Measurements from ENCODE around the gene CRIM1. TPM values are rescaled to one million over a fixed set of nuclear protein-coding genes. Genes with fewer than 3 reads are reported as not detected.

The CRIM1 gene
- total RNA-seq, 4 donors from 2014 or later: 71.7 to 132 (median 118) TPM

- WGBS, 2 donors: 1% methylated on average over 35 to 38 of the region's 74 CpGs
- peak in 1 of 2 donors; percentile 92 for DNase-seq (ENCODE audit: low spot score in 2 of 2)
- intact Hi-C loops (cut with DNase I; ENCODE audit: low total_unique reads): no loop called here
These were observed 866 bp downstream of the CRIM1 start for GRCh38 chr2:36356298-36356989.

DNA sequence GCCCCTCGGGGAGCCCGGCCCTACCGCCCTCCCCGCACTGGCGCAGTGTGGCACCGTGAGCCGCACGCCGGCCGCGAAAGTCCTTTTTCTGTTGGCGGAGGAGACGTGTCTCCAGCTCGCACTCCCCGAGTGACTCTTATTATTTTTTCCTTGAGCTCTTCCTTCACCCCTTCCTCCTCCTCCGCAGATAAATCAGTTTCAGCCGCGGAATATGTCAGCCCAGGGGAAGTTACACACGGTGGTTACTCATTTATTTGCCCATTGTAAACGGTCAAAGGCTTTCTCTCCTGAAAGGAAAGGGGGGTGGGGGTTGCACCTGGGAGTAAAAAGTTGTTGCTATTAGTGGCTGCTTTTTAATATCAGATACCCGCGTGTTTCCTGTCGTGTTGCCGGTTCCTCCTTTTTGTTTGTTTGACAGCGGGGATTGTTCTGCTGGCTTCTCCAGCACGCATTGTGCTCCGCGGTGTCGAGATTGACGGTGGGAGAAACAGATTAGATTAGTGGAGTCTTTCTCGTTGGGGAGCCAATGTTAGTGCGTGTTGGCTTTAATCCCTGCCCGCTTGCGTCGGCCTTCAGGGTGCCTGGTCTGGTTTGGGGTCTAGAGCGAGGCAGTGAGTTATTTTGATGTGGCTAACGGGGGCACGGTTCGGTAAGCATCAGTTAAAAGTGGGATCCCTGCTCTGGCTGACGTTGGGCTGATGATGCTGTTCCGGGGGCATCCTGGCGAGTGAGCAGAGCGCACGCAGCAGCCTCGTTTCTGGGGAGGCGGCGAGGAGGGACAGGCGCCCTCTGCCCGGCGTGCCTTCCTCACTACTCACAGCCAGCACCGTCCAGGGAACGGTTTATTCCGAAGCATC, 1.6 kb downstream of the CRIM1 start:
- H3K4me3 ChIP-seq (ENCODE audit: low read depth, poor library complexity, severe bottlenecking): peak overlapping the region; percentile 89
- intact Hi-C loops (cut with DNase I; ENCODE audit: low total_unique reads): no loop called here
- peak; percentile 45 to 90 for DNase-seq (ENCODE audit: low spot score in 2 of 2)
- 0 to 1% methylated on average over 45 to 53 of the region's 53 CpGs for WGBS, 2 donors
- no peak for TF ChIP-seq CTCF (IDR thresholded peaks at IDR 0.05)
- TF ChIP-seq POLR2A (IDR thresholded peaks at IDR 0.05): no peak

More at GRCh38 chr2:36356298-36356989, 866 bp downstream of the CRIM1 start:
- TF ChIP-seq CTCF (IDR thresholded peaks at IDR 0.05): no peak
- no peak for TF ChIP-seq POLR2A (IDR thresholded peaks at IDR 0.05)
- peak overlapping the region; percentile 89 for H3K4me3 ChIP-seq (ENCODE audit: low read depth, poor library complexity, severe bottlenecking)

- intact Hi-C loops (cut with DNase I; ENCODE audit: low total_unique reads): no loop called here
These were observed 2.5 kb downstream of the CRIM1 start for GRCh38 chr2:36357847-36358659.

GRCh38 chr2:36359067-36359466, 3.5 kb downstream of the CRIM1 start:
- H3K4me3 ChIP-seq (ENCODE audit: low read depth, poor library complexity, severe bottlenecking): no peak overlapping the region
- intact Hi-C loops (cut with DNase I; ENCODE audit: low total_unique reads): no loop called here

More at GRCh38 chr2:36357847-36358659, 2.5 kb downstream of the CRIM1 start:
- TF ChIP-seq POLR2A (IDR thresholded peaks at IDR 0.05) (no peak), CTCF (IDR thresholded peaks at IDR 0.05) (no peak)
- H3K4me3 ChIP-seq (ENCODE audit: low read depth, poor library complexity, severe bottlenecking): peak overlapping the region; percentile 89
- DNase-seq (ENCODE audit: low spot score in 2 of 2): no peak
- WGBS, 2 donors: 6 to 11% methylated on average over 9 of the region's 9 CpGs

More at GRCh38 chr2:36359067-36359466, 3.5 kb downstream of the CRIM1 start:
- TF ChIP-seq CTCF (IDR thresholded peaks at IDR 0.05) (no peak), POLR2A (IDR thresholded peaks at IDR 0.05) (no peak)
- 16% methylated on average over 5 of the region's 5 CpGs for WGBS, 2 donors
- no peak for DNase-seq (ENCODE audit: low spot score in 2 of 2)

Measured in lower leg skin (tissue), 4 donors.